Endothelial cell of umbilical vein (primary cell): ENCODE data around the gene GBX2. TPM values are rescaled to one million over a fixed set of nuclear protein-coding genes. Genes with fewer than 3 reads are reported as not detected.
A peak's percentile ranks its signal among the peaks of the same experiment; 100 is the strongest.

Experiments used
- BruUV-seq: library from RNA; stranded (reverse); fragments of 400-500 nt; replicated peaks from 2 replicates; lab custom pipeline; 2021; lab: Mats Ljungman, UMichigan
- CTCF ChIA-PET: fragments of 300-600, 350-600 bp; sonication (Branson Sonifier 250); formaldehyde crosslinking; loops from one replicate; lab custom pipeline; 2021; ENCODE audit warnings: antibody characterized with exemption, inconsistent platforms; lab: Charles Lee
- POLR2A ChIA-PET: fragments of 300-600, 350-600 bp; sonication (Branson Sonifier 250); formaldehyde crosslinking; loops from one replicate; lab custom pipeline; 2021; ENCODE audit warnings: antibody characterized with exemption, inconsistent platforms; lab: Charles Lee
- DNase-seq: peaks from one replicate; pipeline ENCODE4 v3.0.0-alpha.2; 2011; ENCODE audit warnings: low read depth, low spot score
- FAIRE-seq: peaks from 2 replicates; lab custom pipeline; 2011; peaks lifted over from hg19 to GRCh38; lab: Jason Lieb, UNC
- H2AFZ ChIP-seq: 2 replicates; pipeline ENCODE4 v1.6.0; 2012; ENCODE audit warnings: low read depth, low read length, control low read depth, inconsistent platforms
- H3K27ac ChIP-seq: 2 replicates; pipeline ENCODE4 v1.5.1; 2011; ENCODE audit warnings: low read depth, mild to moderate bottlenecking, control low read depth, low read length, moderate library complexity; ENCODE audit not compliant: insufficient read depth
- H3K27me3 ChIP-seq, 2 experiments: 2 replicates each; pipeline versions ENCODE4 v1.6.0 to v1.6.1; 2011; ENCODE audit warnings: low read length in 2 of 2, mixed read lengths in 1 of 2; ENCODE audit not compliant: control insufficient read depth in 2 of 2, insufficient read depth in 2 of 2
- H3K36me3 ChIP-seq, 2 experiments: 2 replicates in 1 of 2; 3 replicates in 1 of 2; pipeline ENCODE4 v1.5.1; 2011; ENCODE audit warnings: low read length in 2 of 2, mild to moderate bottlenecking in 1 of 2, moderate library complexity in 1 of 2; ENCODE audit not compliant: control insufficient read depth in 2 of 2, insufficient read depth in 2 of 2; ENCODE audit errors: extremely low read depth in 1 of 2
- H3K4me1 ChIP-seq: 3 replicates; pipeline ENCODE4 v1.5.1; 2011; ENCODE audit warnings: mild to moderate bottlenecking, low read length; ENCODE audit not compliant: control insufficient read depth, insufficient read depth; ENCODE audit errors: extremely low read depth
- H3K4me2 ChIP-seq: 2 replicates; pipeline ENCODE4 v1.6.1; 2011; ENCODE audit warnings: low read length, control low read depth, mixed read lengths; ENCODE audit not compliant: insufficient read depth
- H3K4me3 ChIP-seq, 3 experiments: fragments of 200-600 bp in 1 of 3; sonication (generic), shearing (Covaris generic) in 1 of 3; replicated peaks in 1 of 3; 2 replicates each; pipeline ENCODE4 v1.5.1; 2011 to 2016; ENCODE audit warnings: control low read depth in 3 of 3, low read length in 3 of 3, mild to moderate bottlenecking in 2 of 3, inconsistent platforms in 1 of 3, low read depth in 1 of 3, moderate library complexity in 1 of 3; ENCODE audit not compliant: insufficient read depth in 1 of 3
- H3K79me2 ChIP-seq: 2 replicates; pipeline ENCODE4 v1.6.0; 2012; ENCODE audit warnings: low read length, inconsistent platforms; ENCODE audit not compliant: control insufficient read depth, insufficient read depth
- H3K9ac ChIP-seq: replicated peaks from 2 replicates; pipeline ENCODE3; 2011; ENCODE audit warnings: low read length, control low read depth; ENCODE audit not compliant: insufficient read depth; ENCODE audit errors: extremely low read depth
- H3K9me1 ChIP-seq: replicated peaks from 3 replicates; pipeline ENCODE4 v1.6.0; 2011; ENCODE audit warnings: mild to moderate bottlenecking, low read length; ENCODE audit not compliant: control insufficient read depth, insufficient read depth; ENCODE audit errors: extremely low read depth
- H3K9me3 ChIP-seq: replicated peaks from 2 replicates; pipeline ENCODE4 v1.5.1; 2012; ENCODE audit warnings: low read length, inconsistent platforms; ENCODE audit not compliant: control insufficient read depth, insufficient read depth
- H4K20me1 ChIP-seq: replicated peaks from 2 replicates; pipeline ENCODE3; 2011; ENCODE audit warnings: mild to moderate bottlenecking, low read length; ENCODE audit not compliant: control insufficient read depth, insufficient read depth; ENCODE audit errors: extremely low read depth
- EZH2 ChIP-seq: IDR thresholded peaks from 2 replicates; pipeline ENCODE4 v1.6.1; 2012; ENCODE audit warnings: borderline replicate concordance, low read depth, mild to moderate bottlenecking, moderate library complexity, low read length, inconsistent platforms; ENCODE audit not compliant: severe bottlenecking
- FOS ChIP-seq: IDR thresholded peaks from 2 replicates; pipeline ENCODE4 v1.6.1; 2011; ENCODE audit warnings: mild to moderate bottlenecking, low read length, moderate library complexity, borderline replicate concordance; ENCODE audit not compliant: insufficient read depth
- GATA2 ChIP-seq: IDR thresholded peaks from 2 replicates; pipeline ENCODE4 v1.7.0; 2011; ENCODE audit warnings: low read depth, mild to moderate bottlenecking, moderate library complexity, mixed read lengths, low read length; ENCODE audit not compliant: insufficient read length, insufficient read depth
- JUN ChIP-seq: IDR thresholded peaks from 2 replicates; pipeline ENCODE4 v1.6.1; 2011; ENCODE audit warnings: borderline replicate concordance, low read depth; ENCODE audit not compliant: insufficient read length, insufficient read depth
- MYC ChIP-seq: IDR thresholded peaks from one replicate; pipeline ENCODE4 v1.6.1; 2011; ENCODE audit warnings: mild to moderate bottlenecking, low read depth, low read length
- POLR2A ChIP-seq: IDR thresholded peaks from 2 replicates; pipeline ENCODE4 v1.6.1; 2012; ENCODE audit warnings: low read depth, mild to moderate bottlenecking, control low read depth, low read length
- POLR2AphosphoS5 ChIP-seq: IDR thresholded peaks from 2 replicates; pipeline ENCODE4 v1.6.1; 2012; ENCODE audit warnings: low read depth, mild to moderate bottlenecking, control low read depth, low read length, moderate library complexity; ENCODE audit not compliant: insufficient read depth
- dilution Hi-C: fragments of 300-500 bp; cut with MboI; formaldehyde crosslinking; loops from one replicate; pipeline ENCODE4 v1.15.0; 2019; ENCODE audit warnings: low sequenced_read_pairs; ENCODE audit not compliant: extremely low pct_ligation_motif_present
- intact Hi-C: fragments of 100-400 bp; cut with micrococcal nuclease; formaldehyde crosslinking; loops from one replicate; pipeline ENCODE4 v1.10.0; 2022
- polyA plus RNA-seq, 4 experiments: library from polyadenylated mRNA; depleted of rRNA in 3 of 4; stranded (reverse) in 3 of 4; unstranded in 1 of 4; fragments of >200 nt; gene quantifications; 2 replicates each; pipeline versions ENCODE4 v1.2.1 to v1.2.3, GENCODE V29; 2011 to 2012; ENCODE audit warnings: missing spikeins in 1 of 4
- total RNA-seq: library from RNA; stranded (reverse); gene quantifications from 2 replicates; pipeline ENCODE4 v1.2.3, GENCODE V29; 2021
- TF ChIP-seq, protein P1 (sequence below), 2 donors: IDR thresholded peaks; 1 replicate in 1 of 2; 2 replicates in 1 of 2; pipeline ENCODE4 v1.5.1; 2011; ENCODE audit warnings: low read length in 2 of 2, mild to moderate bottlenecking in 2 of 2, moderate library complexity in 2 of 2, control low read depth in 1 of 2, inconsistent platforms in 1 of 2, low read depth in 1 of 2; ENCODE audit not compliant: insufficient read depth in 1 of 2; ENCODE audit errors: extremely low read depth in 1 of 2
- TF ChIP-seq, protein P2 (sequence below): IDR thresholded peaks from 2 replicates; pipeline ENCODE4 v1.6.1; 2011; ENCODE audit not compliant: insufficient read depth, insufficient read length

Gene GBX2
- total and polyA plus RNA-seq, 2 donors (not counting 3 experiments of a cell fraction or from before 2014, with no cell fraction given) = 3.0 to 3.6 TPM

DNA sequence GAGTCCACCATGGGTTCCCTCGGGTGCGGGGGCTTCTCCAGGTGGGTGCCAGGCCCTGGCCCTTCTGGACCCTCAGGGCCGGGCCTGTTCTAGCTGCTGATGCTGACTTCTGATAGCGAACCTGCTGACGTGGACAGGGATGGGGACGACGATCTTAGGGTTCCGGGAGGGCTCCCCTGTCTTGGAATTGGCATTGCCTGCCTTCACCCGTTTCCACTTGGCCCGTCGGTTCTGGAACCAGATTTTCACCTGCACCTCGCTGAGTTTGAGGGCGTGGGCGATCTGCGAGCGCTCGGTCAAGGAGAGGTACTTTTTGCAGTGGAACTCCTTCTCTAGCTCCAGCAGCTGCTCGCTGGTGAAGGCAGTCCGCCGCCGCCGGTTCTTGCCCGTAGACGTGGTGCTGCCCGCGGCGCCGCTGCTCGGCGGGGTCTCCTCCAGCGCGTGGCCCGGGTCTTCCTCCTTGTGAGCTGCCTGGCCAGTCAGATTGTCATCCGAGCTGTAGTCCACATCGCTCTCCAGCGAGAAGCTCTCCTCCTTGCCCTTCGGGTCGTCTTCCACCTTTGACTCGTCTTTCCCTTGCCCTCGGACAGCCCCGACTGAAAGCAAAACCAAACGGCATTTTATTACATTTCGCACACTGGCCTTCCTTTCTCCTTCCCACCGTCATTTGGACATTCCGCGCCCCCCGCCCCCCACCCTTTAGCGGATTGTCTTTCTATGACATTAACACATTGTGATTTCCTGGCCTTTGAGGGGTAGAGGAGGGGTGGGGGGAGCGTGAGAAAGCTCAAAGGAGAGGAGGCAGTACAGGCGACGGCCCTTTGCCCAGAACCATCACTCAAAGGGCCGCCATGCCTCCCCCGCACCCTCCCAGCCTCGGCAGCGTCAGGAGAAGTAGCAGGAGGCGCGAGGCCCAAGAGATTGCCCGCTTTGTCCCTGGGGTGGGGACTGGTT is 2.1 kb downstream of the GBX2 start:
- H3K9me1 ChIP-seq = no peaks in the 10 kb centered on the region
- H3K27ac ChIP-seq = no peak overlapping the region
- H3K79me2 ChIP-seq = no peaks in the 10 kb centered on the region
- H3K9ac ChIP-seq = peak overlapping the region; percentile 8
- peak overlapping the region in 2 of 3 experiments; percentile 68 to 73 for H3K4me3 ChIP-seq
- no peaks in the 10 kb centered on the region for H4K20me1 ChIP-seq
- peaks cover 25% of the 10 kb centered on the region for H3K4me1 ChIP-seq
- H3K36me3 ChIP-seq = no peaks in the 10 kb centered on the region
- TF ChIP-seq MYC (no peak), EZH2 (no peak), GATA2 (no peak), POLR2AphosphoS5 (no peak), FOS (no peak), POLR2A (no peak), JUN (no peak)
- TF ChIP-seq, protein P1, sequence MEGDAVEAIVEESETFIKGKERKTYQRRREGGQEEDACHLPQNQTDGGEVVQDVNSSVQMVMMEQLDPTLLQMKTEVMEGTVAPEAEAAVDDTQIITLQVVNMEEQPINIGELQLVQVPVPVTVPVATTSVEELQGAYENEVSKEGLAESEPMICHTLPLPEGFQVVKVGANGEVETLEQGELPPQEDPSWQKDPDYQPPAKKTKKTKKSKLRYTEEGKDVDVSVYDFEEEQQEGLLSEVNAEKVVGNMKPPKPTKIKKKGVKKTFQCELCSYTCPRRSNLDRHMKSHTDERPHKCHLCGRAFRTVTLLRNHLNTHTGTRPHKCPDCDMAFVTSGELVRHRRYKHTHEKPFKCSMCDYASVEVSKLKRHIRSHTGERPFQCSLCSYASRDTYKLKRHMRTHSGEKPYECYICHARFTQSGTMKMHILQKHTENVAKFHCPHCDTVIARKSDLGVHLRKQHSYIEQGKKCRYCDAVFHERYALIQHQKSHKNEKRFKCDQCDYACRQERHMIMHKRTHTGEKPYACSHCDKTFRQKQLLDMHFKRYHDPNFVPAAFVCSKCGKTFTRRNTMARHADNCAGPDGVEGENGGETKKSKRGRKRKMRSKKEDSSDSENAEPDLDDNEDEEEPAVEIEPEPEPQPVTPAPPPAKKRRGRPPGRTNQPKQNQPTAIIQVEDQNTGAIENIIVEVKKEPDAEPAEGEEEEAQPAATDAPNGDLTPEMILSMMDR (IDR thresholded peaks at IDR 0.05; ENCODE audit: extremely low read depth in 1 of 2, insufficient read depth in 1 of 2, low read depth in 1 of 2, low read length in 2 of 2) = no peak
- TF ChIP-seq, protein P2, sequence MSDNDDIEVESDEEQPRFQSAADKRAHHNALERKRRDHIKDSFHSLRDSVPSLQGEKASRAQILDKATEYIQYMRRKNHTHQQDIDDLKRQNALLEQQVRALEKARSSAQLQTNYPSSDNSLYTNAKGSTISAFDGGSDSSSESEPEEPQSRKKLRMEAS = no peak
- no peak for DNase-seq
- peaks cover 3 to 27% of the 10 kb centered on the region in 2 experiments for H3K27me3 ChIP-seq
- FAIRE-seq = no peak
- H3K9me3 ChIP-seq = no peaks in the 10 kb centered on the region
- intact Hi-C loops = loop anchor here (2.0 to 5.0 kb wide), 2 partner anchors 57 to 406 kb away; no protein-coding TSS in a partner anchor
- no TSS peak for BruUV-seq
- CTCF ChIA-PET = interaction anchor here (1.5 to 3.7 kb wide), 5 partner anchors 10 to 387 kb away, joined by 8 to 17 read pairs (median 10); no protein-coding TSS in a partner anchor
- POLR2A ChIA-PET = interaction anchor here (0.7 kb wide), 1 partner anchor 42 kb away, joined by 6 read pairs; no protein-coding TSS in a partner anchor
- peak overlapping the region; percentile 29 for H3K4me2 ChIP-seq
- dilution Hi-C loops = no loop called here
- H2AFZ ChIP-seq = peak overlapping the region; percentile 12
